Measurements from ENCODE around the gene ARHGEF7.

Gene ARHGEF7

DNA sequence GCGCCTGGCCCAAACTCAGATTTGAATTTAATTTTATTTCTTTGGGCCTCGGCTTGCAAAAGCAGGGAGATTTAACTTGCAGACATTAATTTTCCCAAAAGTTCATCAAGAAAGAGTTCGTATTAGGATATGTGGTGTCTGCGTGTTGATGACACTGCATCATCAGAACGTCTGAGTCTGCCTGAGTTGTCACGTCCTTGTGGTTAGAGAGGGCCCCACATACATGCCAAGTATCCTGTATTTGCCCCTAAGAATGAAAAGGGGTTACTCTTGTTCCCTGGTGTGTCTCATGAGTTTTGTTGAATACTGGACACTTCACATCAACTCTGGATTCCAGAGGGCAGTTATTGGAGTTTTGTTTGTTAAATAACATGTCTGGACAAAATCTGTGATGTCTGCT is 199.7 kb downstream of the ARHGEF7 start:
- no peak for DNase-seq

- no peak for DNase-seq
Observed at GRCh38 chr13:111315347-111315995, 200.4 kb downstream of the ARHGEF7 start.

GRCh38 chr13:111316161-111316730 is 201.1 kb downstream of the ARHGEF7 start:
- no peak for DNase-seq

DNA sequence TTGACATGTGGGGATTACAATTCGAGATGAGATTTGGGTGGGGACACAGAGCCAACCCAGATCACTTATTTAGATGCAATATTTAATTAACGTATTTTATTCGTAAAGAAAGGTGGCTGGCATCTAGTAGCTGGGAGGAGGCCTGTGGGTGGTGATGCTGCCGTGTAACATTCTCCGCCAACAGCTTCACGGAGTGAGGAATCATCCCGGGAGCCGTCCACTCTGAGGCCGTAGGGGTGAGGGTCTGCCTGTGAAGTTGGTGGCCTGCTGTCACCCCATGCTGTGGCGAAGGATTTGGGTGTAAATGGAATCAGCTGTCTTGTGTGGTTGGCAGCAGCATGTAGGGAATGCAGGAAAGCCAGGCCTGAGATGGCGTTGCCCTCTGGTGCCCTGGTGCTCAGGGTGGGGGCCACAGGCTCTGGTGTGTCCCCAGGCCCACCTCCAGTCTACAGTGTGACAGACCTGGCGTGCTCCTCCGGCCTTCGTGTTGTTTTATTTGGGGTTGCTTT is 202.0 kb downstream of the ARHGEF7 start:
- no peak for DNase-seq

DNA sequence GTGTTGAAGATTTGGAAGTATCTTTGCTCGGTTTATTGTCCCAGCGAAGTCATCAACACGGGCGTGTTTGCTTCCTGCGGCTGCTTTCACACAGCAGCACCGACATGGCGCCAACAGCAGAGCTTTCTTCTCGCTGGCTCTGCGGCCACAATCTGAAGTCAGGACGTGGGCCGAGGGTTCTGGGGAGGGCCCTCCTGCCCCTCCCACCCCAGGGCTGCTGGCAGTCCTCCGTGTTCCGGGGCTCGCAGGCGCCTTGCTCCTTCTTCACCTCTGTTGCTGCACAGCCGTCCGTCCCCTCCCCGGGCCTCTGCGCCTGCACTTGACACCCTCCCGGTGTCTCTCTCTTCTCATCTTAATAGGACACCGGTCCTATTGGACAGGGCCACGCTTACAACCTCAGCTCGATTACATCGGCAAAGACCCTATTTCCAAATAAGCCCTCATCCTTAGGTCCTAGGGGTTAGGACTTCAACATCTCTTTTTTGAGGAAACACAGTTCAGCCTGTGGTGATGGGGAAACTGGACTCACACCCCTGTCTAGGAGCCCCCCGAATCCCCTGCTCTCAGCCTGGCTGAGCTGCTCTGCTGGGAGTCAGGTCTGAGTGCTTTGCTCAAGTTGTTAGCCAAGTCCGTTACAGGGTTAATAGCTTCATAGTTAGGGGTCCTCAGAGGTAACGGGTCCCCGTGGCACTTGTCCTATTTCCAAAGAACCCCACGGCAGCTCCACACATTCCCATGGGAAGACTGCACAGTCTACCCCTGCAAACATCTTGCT is 202.6 kb downstream of the ARHGEF7 start:
- no peak for DNase-seq

- DNase-seq: no peak
Observed at GRCh38 chr13:111318386-111318785, 203.3 kb downstream of the ARHGEF7 start.

GRCh38 chr13:111319521-111319920 is 204.4 kb downstream of the ARHGEF7 start:
- DNase-seq: no peak

DNA sequence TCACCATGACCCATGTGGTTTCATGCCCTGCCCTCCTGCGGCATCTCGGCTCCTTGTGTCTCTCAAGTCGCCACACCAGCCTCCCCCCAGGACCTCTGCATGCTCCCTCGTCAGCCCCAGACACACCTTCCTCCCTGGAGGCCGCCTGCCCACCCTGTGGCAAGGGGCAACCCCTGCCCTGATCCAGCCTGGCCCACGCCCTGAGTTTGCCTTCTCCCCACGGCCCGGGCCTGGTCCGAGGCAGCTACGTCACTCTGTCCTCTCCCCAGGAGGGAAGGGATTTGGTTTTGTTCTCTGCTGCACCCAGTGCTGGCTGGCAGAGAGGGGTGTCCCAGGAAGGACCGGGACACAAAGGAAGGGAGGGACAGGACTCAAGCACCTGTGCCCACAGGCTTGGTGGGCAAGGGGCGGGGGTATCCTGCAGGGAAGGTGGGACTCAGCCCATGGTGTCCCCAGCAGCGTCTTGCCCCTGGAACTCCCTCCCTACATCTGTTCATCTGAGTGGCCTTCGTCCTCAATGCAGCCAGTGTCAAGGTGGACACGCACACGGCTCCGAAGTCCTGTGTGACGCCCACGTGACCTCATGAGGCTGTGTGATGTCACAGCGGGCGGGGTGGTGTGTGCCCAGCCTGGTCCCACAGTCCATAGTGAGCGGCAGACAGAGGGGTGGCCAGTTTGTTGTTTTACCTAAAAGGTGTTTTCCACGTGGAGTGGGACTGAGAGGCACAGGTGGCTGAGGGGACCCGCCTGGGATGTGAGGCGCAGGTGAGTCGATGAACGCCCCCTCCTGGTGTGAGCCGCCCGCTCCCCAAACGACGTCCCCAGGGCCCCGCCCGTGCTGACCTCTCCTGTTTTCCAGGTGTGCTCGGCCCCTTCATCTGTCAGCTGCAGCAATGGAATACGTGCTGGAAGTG is 205.1 kb downstream of the ARHGEF7 start, which contains the start of gene TEX29:
TEX29 (plus strand) TSS at position 645 of the 914 bp plus-strand sequence; CDS start at position 894, 249 bp downstream.
- no peak for DNase-seq

DNA sequence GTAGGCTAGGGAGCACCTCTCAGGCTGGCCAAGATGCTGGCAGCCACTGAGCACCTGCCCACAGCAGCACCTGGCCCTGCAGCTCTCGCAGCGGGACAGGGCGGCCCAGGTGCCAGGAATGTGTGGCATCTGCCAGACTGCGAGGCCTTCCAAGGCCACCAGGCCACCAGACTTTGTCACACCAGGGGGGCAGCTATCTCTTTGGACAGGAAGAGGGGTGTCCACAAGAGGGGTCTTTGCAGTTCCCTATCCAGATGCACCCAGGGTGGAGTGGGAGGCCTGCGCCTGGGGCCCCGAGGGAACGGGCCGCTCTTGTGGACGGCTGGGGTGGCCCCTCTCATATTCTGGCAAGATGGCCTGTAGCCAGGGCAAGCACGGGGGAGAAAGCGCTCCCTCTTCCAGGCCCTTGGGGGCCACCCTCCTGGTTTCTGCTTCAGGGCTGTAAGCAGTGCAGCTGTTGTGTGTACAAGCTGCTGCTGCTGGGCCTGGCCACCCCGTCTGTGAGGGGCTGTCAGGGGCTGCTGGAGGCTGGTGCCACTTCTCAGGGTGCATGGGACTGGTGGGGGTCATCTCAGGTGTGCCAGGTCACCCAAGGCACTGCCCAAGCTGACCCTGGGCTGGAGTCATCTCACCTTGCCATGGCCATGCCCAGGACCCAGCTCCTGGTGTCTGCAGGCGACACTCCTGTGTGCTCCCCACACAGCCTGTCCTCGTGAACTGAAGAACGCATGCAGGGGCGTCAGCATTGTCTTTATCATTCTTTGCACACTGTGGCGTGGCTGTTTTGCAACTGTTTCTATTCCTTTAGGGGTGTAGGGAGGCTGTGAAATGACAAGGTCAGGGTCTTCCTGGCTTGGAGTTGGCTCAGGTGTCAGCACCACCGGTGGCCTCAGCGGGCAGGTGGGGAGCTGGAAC is 207.1 kb downstream of the ARHGEF7 start:
- DNase-seq: no peak

DNA sequence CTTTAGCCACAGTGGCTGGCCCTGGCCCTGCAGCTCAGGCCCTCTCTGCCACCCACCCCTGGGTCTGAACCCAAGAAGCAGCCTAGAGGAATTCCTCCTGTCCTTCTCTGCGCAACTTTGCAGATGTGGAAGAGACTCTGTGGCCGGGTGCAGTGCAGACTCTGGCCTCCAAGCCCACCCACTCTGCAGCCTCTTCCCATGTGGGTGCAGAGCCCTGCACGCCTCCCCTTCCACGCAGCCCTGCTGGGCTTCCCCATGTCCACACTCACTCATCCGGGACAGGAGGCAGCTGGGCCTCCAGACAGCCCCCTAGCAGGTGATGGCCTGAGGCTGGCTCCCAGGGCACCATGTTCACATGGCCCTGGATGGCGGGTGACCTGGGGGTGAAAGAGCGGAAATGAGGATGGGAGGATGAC is 207.8 kb downstream of the ARHGEF7 start:
- DNase-seq: no peak

DNA sequence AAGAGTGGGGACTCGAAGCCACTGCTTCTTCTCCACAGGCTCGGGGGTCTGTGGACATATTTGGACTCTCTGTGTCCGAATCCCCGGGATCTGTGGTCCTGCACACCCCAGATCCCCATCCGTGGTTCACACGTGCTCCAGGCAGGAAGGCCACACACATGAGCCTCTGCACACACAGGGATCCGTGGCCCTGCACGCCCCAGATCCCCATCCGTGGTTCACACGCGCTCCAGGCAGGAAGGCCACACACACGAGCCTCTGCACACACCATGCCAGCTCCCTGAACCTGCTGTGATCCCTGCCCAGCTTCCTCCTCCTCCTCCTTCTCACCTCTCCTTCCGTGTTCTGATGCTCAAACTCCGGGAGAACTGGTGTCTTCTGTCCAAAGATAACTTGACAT is 208.4 kb downstream of the ARHGEF7 start:
- DNase-seq: no peak

DNA sequence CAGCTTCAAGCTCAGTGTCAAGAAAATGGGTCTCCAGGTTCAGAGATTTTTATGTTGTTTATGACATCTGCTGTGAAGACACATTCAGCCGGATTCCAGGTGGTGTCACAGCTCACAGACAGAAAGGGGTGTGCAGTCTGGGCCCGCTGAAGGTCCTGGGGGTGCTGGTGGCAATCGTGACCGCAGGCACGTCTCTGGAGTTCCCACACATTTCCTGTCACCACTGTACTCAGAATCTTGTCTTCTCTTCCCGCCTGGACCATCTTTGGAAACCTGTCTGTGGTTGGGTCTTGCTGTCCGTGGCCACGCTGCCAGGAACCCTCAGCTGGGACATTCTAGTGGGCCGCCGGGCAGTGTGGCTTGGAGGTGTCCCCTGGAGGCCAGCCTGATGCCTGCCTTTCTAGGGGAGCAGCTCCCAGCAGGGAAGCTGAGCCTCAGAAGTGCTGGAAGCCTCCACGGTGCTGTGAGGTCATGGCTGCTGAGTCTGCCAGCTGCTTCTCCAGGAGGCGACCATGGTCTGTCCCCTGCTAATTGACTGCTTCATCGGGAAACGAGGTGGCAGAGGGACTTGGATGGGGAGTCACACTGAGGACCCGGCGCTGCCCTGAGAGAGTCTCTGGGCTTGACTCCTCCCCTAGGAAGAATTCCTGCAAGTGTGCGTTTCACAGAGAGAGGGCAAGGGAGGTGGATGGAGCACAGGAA is 209.0 kb downstream of the ARHGEF7 start:
- DNase-seq: no peak

GRCh38 chr13:111324736-111325135 is 209.6 kb downstream of the ARHGEF7 start:
- DNase-seq: no peak

DNA sequence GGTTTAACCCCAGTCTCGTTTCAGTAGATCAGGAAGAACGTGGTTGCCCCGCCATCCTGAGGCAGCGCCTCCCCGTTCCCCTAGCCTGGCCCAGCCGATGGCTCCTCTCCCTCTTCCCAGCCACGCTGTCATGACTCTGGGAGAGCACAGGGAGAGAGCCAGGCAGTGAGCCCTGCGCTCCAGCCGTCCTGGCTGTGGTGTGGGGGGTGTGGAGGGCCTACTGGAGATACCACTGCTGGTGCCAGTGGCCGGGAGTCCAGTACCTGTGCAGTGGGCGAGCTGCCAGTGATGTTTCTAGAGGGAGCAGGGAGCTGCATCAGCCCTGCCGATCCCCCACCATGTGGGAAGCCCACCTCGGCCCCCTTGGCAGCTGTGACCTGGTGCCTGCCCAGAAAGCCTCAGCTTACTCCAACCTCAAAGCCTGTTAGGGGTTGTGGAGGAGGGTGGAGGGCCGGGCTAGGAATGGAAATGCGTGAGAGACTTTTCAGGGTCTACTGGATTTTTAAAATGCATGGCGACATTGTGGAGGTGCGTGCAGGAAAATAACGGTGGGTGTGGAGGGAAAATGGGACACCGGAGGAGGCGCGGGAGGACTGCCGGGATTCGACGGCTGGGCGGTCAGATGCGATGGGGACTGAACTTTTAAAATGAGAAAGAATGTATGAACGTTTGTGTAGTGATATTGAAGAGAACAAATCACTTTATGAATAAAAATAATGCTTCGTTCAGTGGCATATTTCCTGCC is 210.2 kb downstream of the ARHGEF7 start:
- DNase-seq: no peak

DNA sequence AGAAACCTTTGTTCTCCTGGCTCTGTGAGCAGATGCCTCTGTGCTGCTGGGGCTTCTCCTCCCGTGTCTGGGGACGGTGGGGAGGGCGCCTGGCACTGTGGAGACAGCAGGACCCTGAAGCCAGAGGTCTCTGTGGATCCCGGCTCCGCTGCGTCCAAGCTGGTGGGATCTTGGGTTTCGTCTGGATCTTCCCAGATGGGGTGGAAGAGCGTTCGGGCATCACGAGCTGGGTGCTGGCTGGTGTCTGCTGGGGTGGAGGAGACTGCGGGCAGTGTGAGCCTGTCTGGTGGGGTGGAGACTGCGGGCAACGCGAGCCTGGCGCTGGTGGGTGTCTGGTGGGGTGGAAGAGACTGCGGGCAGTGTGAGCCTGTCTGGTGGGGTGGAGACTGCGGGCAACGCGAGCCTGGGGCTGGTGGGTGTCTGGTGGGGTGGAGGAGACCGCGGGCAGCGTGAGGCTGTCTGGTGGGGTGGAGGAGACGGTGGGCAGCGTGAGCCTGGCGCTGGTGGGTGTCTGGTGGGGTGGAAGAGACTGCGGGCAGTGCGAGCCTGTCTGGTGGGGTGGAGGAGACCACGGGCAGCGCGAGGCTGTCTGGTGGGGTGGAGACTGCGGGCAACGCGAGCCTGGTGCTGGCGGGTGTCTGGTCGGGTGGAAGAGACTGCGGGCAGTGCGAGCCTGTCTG is 211.0 kb downstream of the ARHGEF7 start:
- DNase-seq: no peak

- no peak for DNase-seq
Observed at GRCh38 chr13:111326621-111326965, 211.5 kb downstream of the ARHGEF7 start.

- DNase-seq: no peak
Observed at GRCh38 chr13:111326981-111327642, 212.0 kb downstream of the ARHGEF7 start.

GRCh38 chr13:111327730-111328573 is 212.8 kb downstream of the ARHGEF7 start:
- DNase-seq: no peak

Measured in CD4-positive, alpha-beta T cell treated with Interleukin-17A for 4 hours (primary cell).